GM21723 (cell line): ENCODE results near the gene GCKR.

Experiments used
- ATAC-seq: cut with Tn5 transposase; IDR thresholded peaks from one replicate; pipeline ENCODE4 v1.9.1; 2021; ENCODE audit warnings: mild to moderate bottlenecking, moderate library complexity; ENCODE audit not compliant: unreplicated experiment

GCKR gene

DNA sequence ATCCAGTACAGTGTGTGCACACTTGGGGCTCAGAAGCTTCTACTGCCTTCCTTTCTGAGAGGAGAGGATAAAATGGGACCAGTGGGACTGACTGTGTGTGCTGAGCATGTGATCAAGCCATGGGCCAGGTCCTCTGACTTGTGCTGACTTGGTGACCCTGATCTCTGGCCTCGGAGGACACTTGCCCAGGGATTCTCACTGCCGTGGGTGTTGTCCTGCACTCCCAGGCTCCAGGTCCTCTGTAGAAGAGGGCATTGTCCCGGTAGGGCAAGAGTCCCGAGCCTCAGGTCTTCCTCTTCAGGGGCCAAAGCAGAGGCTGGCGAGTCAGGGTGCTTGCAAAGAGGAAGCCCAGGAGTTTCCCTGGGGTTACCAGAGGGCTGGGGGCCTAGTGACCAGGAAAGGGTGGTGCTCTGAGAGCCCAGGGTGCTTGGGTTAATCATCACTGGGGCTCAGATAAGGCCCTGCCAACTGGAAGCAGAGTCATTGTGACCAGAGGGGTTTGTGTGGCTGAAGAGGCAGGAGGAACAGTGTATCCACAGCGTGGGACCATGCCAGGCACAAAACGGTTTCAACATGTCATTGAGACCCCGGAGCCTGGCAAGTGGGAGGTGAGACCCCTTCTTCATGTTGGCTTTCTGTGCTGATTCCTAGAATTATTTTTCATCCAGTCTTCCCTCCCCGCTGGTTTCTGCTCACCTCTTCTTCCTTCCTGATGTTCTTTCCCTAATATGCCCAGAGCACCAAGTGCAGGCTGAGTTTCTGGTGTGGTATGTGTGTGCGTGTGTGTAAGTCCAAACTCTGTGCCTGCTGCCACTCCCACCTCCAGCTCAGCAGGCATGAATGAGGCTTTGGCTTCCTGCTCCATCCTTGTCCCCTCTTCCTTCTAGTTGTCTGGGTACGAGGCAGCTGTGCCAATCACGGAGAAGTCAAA is at the start of gene GCKR:
GCKR (plus strand) TSS at position 483 of the 931 bp plus-strand sequence; CDS start at position 549, 66 bp downstream.
- no peak for ATAC-seq

DNA sequence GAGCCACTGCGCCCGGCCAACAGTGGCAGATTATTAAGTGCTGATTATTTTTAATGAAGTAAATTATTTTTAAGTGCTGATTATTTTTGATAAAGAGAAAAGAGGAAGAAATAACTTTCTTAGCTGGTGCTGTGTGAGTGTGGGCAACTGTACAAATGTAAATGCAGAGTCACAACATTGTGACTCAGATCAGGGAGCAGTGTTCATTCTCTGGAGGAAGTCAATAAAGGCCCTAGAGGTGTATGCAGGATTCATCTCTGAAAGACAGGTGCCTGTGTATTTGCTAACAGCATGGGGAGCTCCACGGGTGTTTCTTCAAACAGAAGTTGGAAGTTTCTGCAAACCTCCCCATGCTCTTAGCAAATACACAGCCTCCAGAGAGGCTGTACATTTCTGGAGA is 48.3 kb upstream of the GCKR start:
- no peak for ATAC-seq

- no peak for ATAC-seq
These were observed 45.5 kb upstream of the GCKR start for GRCh38 chr2:27451095-27451494.

DNA sequence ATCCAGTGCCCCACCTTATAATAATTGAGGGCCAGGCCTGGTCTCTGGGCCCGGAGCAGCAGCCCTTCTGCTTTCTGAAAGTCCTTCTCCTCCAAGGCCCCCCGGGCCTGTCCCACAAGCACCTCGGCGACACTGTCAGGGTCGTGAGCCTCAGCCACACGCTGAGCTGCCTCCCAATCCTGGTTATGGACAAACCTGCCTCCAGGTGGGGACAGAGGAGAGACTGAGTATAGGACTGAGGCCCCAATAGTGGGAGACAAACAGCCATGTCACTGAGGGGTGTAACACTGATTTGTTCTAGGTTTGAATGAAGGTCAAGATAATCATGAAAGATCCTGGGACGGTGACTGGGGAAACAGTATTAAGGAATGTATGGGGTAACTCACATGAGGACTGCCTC is 42.7 kb upstream of the GCKR start:
- ATAC-seq, result no peak

- ATAC-seq, result no peak
These were observed 35.5 kb upstream of the GCKR start for GRCh38 chr2:27461118-27461517.

- ATAC-seq, result no peak
These were observed 32.2 kb upstream of the GCKR start for GRCh38 chr2:27464443-27464842.

GRCh38 chr2:27471961-27472360 is 24.7 kb upstream of the GCKR start:
- ATAC-seq, result no peak

DNA sequence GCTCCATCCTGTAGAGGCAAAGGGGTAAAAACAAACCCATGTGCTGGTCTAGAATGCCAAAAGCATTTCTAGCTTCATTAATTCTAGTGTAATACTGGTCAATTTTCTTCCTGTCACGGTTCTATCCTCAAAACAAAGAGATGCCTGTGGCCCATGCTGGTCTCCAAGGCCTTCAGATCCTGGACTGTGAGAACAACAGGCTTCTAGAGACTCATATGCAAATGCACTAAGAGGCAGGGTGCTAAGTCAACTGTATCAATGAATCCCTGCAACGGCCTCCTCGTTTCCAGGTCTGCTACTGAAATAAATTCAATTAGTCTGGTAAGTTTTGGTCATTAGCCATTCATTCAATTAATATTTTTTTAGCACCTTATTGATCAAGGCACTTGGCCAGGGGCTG is 11.1 kb upstream of the GCKR start:
- ATAC-seq, result no peak

DNA sequence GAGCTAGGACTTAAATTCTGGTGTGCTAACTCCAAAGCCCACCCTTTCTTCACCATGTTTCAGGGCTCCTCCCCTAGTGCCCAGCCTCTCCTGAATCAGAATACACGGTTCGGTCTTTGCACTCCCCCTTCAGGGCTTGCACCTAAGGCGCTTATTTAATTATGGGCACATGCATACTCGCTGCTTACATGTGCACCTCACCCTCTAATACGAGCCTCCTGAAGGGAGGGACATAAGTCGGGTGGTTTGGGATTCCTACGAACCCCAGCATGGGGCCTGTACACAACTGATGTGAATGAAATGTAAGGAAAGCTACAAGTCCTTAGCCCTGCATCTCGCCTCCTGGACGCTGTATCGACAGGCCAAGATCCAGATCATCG is 7.5 kb upstream of the GCKR start:
- ATAC-seq, result peak; percentile 18

DNA sequence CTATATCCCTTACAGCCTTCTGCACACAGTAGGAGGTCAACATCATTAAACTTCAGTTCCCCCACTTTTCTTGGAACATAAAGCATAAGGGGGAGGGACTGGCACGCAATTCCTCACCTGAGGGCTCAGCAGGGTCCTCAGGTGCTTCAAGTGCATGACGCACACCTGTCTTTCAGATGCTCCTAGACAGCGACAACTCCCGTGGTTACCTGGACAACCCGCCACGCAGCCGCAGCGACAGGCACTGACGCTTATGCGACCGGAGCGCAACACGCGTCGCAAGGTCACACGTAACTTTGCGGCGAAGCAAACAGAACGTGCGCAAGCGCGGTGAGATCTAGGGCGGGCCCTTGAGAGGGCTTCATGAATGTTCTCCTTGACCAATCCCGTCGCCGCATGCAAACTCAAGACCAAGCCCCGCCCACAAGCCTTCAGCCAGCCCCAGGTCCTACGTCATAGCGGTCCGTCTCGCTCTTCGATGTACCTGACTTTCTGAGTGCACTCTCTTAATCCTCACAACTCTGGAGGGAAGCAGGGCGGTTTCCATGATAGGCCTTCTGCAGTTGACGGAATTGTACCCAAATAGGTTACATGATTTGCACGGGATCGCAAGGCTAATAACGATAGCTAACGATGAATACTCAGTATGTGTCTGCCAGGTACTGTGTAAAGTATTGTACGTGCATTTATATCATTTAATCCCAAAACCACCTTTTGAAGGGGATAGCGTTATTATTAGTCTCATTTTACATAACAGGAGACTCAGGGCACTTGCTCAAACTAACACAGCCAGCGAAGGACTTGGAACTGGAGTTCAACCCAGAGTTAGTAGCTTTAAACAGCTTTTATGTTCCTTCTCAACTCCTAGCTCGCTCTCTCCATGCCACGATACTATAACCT is 6.9 kb upstream of the GCKR start, which contains the start of gene IFT172:
IFT172 (minus strand) TSS at position 246 of the 900 bp plus-strand sequence; CDS start at position 156, 90 bp downstream.
- ATAC-seq, result peak; percentile 95

- ATAC-seq, result no peak
These were observed 4.1 kb upstream of the GCKR start for GRCh38 chr2:27492557-27492956.

DNA sequence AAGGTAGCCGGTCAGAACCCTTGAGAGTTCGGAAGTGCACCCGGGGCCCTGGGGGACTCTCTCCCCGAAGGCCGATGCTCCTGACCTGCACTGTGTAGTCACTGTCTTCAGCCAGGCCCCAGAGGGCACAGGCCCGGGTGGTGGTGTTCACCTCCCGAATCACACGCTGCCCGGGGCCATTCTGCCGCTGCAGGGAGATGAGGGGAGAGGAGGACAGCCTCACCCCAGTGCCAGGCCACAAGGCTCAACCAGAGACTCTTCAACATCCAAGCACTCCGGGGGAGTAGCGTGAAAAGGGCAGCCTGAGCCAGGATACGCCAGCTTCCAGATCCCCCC is 2.7 kb upstream of the GCKR start:
- no peak for ATAC-seq

DNA sequence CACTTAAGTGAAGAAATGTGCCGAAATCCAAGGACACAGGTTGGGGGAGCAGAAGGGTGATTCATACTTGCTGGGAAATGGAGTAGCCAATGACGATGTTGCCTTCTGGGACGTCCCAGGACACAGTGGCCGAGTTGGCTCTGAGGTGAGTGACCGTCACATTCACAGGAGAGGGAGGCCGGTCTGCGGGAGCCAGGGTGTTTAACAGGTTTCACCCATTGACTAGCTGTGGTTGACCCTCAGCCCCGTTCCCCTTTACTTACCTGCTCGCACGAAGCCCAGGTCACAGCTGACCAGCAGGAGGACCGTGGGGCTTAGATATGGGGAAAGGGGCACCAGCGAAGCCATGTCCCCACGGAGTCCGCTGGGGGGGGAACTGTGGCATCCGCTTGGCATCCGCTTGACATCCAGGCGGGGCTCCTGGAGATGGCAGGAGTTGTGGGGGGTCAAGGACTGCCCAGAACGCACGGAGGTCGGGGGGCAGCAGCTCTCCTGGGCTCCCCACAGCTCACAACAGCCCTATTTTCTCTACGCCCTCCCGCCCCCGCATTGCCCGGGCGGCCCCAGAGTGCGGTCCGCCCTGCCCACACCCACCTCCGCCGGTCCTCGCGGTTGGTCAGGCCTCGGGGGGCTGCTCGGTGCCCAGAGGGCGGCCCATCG is 2.2 kb upstream of the GCKR start:
- ATAC-seq, result no peak

- ATAC-seq, result no peak
These were observed 1.6 kb upstream of the GCKR start, which contains the start of gene FNDC4 for GRCh38 chr2:27494944-27495554. TSS of gene FNDC4 (minus strand) at chr2:27495200. CDS start at chr2:27494679, 521 bp downstream.

DNA sequence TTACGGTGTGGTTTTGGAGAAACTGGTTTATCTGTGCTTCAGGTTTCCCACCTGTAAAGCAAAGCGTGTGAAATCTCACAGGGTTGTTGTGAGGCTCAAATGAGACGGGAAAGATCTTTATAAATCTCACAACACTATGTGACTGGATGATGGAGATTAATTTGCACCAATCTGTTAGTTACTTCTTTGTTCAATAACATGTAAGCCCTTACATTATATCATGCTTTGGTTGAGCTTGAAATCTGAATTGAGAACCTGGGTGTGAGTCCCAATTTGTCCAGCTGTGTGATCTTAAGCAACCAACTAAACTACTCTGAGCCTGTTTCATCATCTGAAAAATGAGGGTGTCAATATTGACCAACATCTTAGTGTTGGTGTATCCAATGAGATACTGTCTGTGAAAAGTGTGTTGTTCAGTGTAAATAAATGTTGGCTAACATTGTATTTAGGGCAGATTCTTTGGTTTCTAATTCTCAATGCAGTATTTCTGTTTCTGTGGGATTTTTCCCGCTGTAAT is 741 bp upstream of the GCKR start:
- ATAC-seq, result no peak

- no peak for ATAC-seq
These were observed 619 bp downstream of the GCKR start for GRCh38 chr2:27497288-27497627.

GRCh38 chr2:27498975-27499374 is 2.3 kb downstream of the GCKR start:
- no peak for ATAC-seq

GRCh38 chr2:27501042-27501441 is 4.4 kb downstream of the GCKR start:
- no peak for ATAC-seq

DNA sequence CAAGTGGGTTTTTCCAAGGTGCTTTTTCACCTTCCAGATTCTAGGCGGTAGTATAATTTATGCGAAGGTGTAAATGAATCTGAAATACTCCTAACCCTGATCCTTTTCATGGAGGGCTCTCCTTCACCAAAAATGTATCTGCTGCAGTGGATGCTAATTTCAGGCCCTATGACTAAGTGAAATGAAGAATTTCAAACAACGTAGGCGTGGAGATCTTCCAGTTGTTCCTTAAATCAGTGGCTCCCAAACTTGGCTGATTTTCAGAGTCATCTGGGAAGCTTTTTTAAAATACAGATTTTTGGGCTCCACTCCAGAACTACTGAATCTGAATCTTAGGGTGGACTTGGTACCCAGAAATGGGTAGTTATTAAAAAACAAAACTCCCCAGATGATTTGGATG is 5.5 kb downstream of the GCKR start:
- no peak for ATAC-seq

DNA sequence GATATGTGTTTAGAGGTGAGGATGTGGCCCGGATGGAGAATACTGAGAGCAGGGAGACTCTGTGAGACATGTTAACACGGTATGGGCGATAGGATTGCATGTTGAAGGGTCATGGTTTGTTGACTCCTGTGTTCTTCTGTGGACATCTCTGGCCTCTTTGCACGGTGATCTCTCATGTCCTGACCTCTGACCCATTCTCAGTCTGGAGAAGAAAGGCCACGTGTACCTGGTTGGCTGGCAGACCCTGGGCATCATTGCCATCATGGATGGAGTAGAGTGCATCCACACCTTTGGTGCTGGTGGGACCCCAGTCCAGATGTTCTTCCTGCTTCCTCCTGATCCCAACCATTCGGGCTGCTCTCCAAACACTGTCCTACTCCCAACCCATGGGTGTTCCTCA is 9.9 kb downstream of the GCKR start:
- ATAC-seq, result no peak

DNA sequence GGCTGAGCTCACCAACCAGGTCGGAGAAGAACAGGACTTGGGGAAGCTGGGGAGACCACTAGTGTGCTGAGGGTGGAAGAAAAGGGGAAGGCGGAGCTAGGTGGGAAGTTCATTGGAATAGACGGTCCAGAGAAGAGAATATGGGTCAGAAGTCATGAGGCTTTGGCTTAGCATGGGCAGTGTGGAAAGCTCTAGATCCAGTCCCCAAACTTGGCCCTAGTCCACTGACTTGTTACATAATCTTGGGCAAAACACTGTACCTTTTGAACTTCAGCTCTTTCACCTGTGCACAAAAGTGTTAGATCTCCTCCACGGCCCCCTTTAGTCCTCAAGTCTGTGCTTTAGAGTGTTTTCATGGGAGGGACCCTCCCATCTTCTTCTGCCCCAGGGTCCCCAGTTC is 10.7 kb downstream of the GCKR start:
- ATAC-seq, result no peak
